Measurements from ENCODE around the gene ASTN1.

Gene ASTN1

GRCh38 chr1:176838276-176838995, 326.1 kb downstream of the ASTN1 start:
- DNase-seq (ENCODE audit: low read depth in 2 of 2), result no peak

GRCh38 chr1:176837708-176838107, 326.8 kb downstream of the ASTN1 start:
- no peak for DNase-seq (ENCODE audit: low read depth in 2 of 2)

- no peak for DNase-seq (ENCODE audit: low read depth in 2 of 2)
Measured at GRCh38 chr1:176831150-176831549, 333.4 kb downstream of the ASTN1 start.

- no peak for DNase-seq (ENCODE audit: low read depth in 2 of 2)
Measured at GRCh38 chr1:176829261-176829660, 335.3 kb downstream of the ASTN1 start.

GRCh38 chr1:176826265-176826664, 338.2 kb downstream of the ASTN1 start:
- no peak for DNase-seq (ENCODE audit: low read depth in 2 of 2)

GRCh38 chr1:176820391-176821031, 344.0 kb downstream of the ASTN1 start:
- DNase-seq (ENCODE audit: low read depth in 2 of 2), result no peak

GRCh38 chr1:176816232-176816631, 348.3 kb downstream of the ASTN1 start:
- no peak for DNase-seq (ENCODE audit: low read depth in 2 of 2)

GRCh38 chr1:176815621-176816020, 348.9 kb downstream of the ASTN1 start:
- no peak for DNase-seq (ENCODE audit: low read depth in 2 of 2)

- DNase-seq (ENCODE audit: low read depth in 2 of 2), result no peak
Measured at GRCh38 chr1:176811511-176812288, 352.8 kb downstream of the ASTN1 start.

GRCh38 chr1:176809292-176809691, 355.2 kb downstream of the ASTN1 start:
- no peak for DNase-seq (ENCODE audit: low read depth in 2 of 2)
